ENCODE results near the gene ZNF138. TPM values are rescaled to one million over a fixed set of nuclear protein-coding genes. Genes with fewer than 3 reads are reported as not detected.

ZNF138 gene
- total and polyA plus RNA-seq, 2 experiments from 2014 or later, result 48.7 to 68.4 TPM

DNA sequence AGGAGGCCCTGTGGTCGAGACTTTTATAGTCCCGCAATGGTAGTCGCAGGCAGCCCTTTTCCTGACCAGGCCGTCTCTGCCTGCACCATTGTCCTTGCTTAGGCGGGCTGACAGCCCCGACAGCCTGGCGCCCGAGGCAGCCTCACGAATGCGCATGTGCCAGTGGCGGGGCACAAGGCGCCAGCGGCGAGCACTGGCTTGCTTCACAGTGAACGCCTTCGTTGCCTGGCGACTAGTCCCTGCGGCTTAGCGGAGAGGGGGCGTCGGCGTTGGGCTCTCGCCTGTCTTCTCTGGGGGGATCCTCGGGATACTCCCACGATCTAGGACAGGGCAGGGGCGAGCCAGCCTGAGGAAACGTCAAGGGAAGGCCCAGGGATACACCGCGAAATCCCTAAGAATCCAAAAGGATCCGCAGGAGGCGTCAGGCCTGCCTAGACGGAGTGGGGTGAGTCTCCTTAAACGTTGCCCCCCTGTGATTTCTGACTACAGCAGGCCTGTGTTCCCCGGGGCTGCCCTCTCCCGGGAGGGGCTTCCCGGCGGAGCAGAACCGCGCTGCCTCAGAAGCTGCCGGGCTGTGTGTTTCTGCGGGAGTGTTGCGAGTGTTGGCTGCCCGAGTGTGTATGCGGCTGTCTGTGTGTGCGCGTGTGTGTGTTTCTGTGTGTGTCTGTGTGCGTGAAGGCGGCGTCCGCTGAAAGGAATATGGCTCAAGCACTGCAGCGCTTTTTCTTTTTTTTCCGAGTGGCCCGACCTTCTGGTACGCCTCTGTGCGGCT, 88.3 kb downstream of the ZNF138 start:
- H3K27me3 ChIP-seq (ENCODE audit: insufficient read depth), result peaks cover 91% of the 10 kb centered on the region
- no peaks in the 10 kb centered on the region for H3K79me2 ChIP-seq (replicated peaks; ENCODE audit: insufficient read depth)
- H3K9me3 Mint-ChIP-seq, result peaks cover 45% of the 10 kb centered on the region
- no peaks in the 10 kb centered on the region for H3K4me1 ChIP-seq (ENCODE audit: insufficient read depth)
- no peaks in the 10 kb centered on the region for H3K4me1 Mint-ChIP-seq
- H3K4me3 Mint-ChIP-seq, result peak overlapping the region; percentile 68; the same call in 2 of the 3 replicates
- H3K27ac Mint-ChIP-seq, result no peak overlapping the region
- peaks cover 49% of the 10 kb centered on the region for H3K27me3 Mint-ChIP-seq (ENCODE audit: insufficient read depth, low read depth, poor library complexity)
- TF ChIP-seq STAT1 (IDR thresholded peaks at IDR 0.05; ENCODE audit: unreplicated experiment) (no peak), EZH2 (IDR thresholded peaks at IDR 0.05; ENCODE audit: low read depth, unreplicated experiment) (peak; percentile 53)
- no peaks in the 10 kb centered on the region for H3K9me2 ChIP-seq (ENCODE audit: insufficient read depth)
- H3K4me3 ChIP-seq, result peak overlapping the region; percentile 68
- H3K27ac ChIP-seq (ENCODE audit: low read depth), result no peak overlapping the region
- peak; percentile 85 for ATAC-seq
- H2AFZ ChIP-seq, result peak overlapping the region; percentile 97
- peaks cover 4% of the 10 kb centered on the region; the same call in 1 of the 3 replicates for H3K36me3 Mint-ChIP-seq (ENCODE audit: low read depth)
- peak overlapping the region; percentile 95 for H3K4me2 ChIP-seq
- no peaks in the 10 kb centered on the region for H3F3A ChIP-seq (replicated peaks; ENCODE audit: low read depth)
- DNase-seq (ENCODE audit: low spot score), result peak; percentile 83
- no peaks in the 10 kb centered on the region for H4K20me1 ChIP-seq (replicated peaks; ENCODE audit: insufficient read depth)
- H3K36me3 ChIP-seq (ENCODE audit: insufficient read depth), result no peaks in the 10 kb centered on the region

Other genes with a start within 250 kb of the ZNF138 start
- 60.2 and 62.5 TPM in 2 replicates for gene ZNF680, start 231.4 kb upstream of the ZNF138 start, total RNA-seq (2014; rRNA removed; shearing (Covaris generic))
- gene ZNF680, start 231.4 kb upstream of the ZNF138 start, polyA plus RNA-seq (2016; fragmentation: Nextera tagmentation; extraction: Ambion mirVana), result 27.1 and 27.3 TPM in 2 replicates
- gene ZNF107, start 128.3 kb upstream of the ZNF138 start, total RNA-seq (2014; rRNA removed; shearing (Covaris generic)), result 51.0 and 55.3 TPM in 2 replicates
- gene ZNF107, start 128.3 kb upstream of the ZNF138 start, polyA plus RNA-seq (2016; fragmentation: Nextera tagmentation; extraction: Ambion mirVana), result 12.5 and 14.8 TPM in 2 replicates
- gene ZNF273, start 108.8 kb downstream of the ZNF138 start, total RNA-seq (2014; rRNA removed; shearing (Covaris generic)), result 33.4 and 34.3 TPM in 2 replicates
- 14.6 and 16.4 TPM in 2 replicates for gene ZNF273, start 108.8 kb downstream of the ZNF138 start, polyA plus RNA-seq (2016; fragmentation: Nextera tagmentation; extraction: Ambion mirVana)
- gene ZNF117, start 196.6 kb downstream of the ZNF138 start, total RNA-seq (2014; rRNA removed; shearing (Covaris generic)), result 16.3 and 20.0 TPM in 2 replicates
- gene ZNF117, start 196.6 kb downstream of the ZNF138 start, polyA plus RNA-seq (2016; fragmentation: Nextera tagmentation; extraction: Ambion mirVana), result 3.7 and 4.8 TPM in 2 replicates
- gene ERV3-1, start 212.3 kb downstream of the ZNF138 start, total RNA-seq (2014; rRNA removed; shearing (Covaris generic)), result 13.8 and 15.3 TPM in 2 replicates
- 20.1 and 26.8 TPM in 2 replicates for gene ERV3-1, start 212.3 kb downstream of the ZNF138 start, polyA plus RNA-seq (2016; fragmentation: Nextera tagmentation; extraction: Ambion mirVana)

Measured in GM23338 (cell line).